Left lung (tissue), 10 donors: ENCODE data around the gene SEC24D. TPM values are rescaled to one million over a fixed set of nuclear protein-coding genes. Genes with fewer than 3 reads are reported as not detected.

Experiments
- ATAC-seq: fragments of 200-7000 bp; cut with Tn5 transposase; one replicate; pipeline ENCODE4 v1.9.1; 2020; ENCODE audit warnings: moderate library complexity
- DNase-seq, 4 donors: peaks; one replicate each; pipeline ENCODE4 v3.0.0-alpha.2; 2013 to 2020
- H3K27ac ChIP-seq, 2 donors: fragments of 200-600 bp; sonication (generic) in 1 of 2; one replicate each; pipeline versions ENCODE4 v1.5.0 to v1.8.0; 2020 to 2021
- H3K27me3 ChIP-seq, 2 donors: fragments of 200-600 bp; sonication (generic) in 1 of 2; one replicate each; pipeline versions ENCODE4 v1.5.0 to v1.8.0; 2020 to 2021
- H3K36me3 ChIP-seq, 2 donors: fragments of 200-600 bp; sonication (generic) in 1 of 2; one replicate each; pipeline versions ENCODE4 v1.5.0 to v1.8.0; 2020 to 2021
- H3K4me1 ChIP-seq, 2 donors: fragments of 200-600 bp; one replicate each; pipeline ENCODE4 v1.8.0; 2021
- H3K4me3 ChIP-seq, 2 donors: fragments of 200-600 bp; sonication (generic) in 1 of 2; one replicate each; pipeline versions ENCODE4 v1.5.0 to v1.8.0; 2020 to 2021; ENCODE audit warnings: mild to moderate bottlenecking in 1 of 2
- H3K9me3 ChIP-seq, 2 donors: fragments of 200-600 bp; sonication (generic) in 1 of 2; one replicate each; pipeline versions ENCODE4 v1.5.0 to v1.8.0; 2020 to 2021
- intact Hi-C, 2 donors: fragments of 100-400 bp; cut with DNase I; formaldehyde crosslinking; loops; one replicate each; pipeline versions ENCODE4 v1.11.2 to v1.14.2; 2022
- polyA plus RNA-seq, 6 donors: library from polyadenylated mRNA; unstranded; fragments of 120-200 nt; gene quantifications; one replicate each; pipeline ENCODE4 v1.2.1, GENCODE V29; 2013; ENCODE audit not compliant: insufficient read length in 6 of 6
- total RNA-seq, 2 donors: library from RNA; stranded (reverse); fragmentation: NEBNext Ultra II Directional; extraction: Animal tissue kit (Norgen Biotek cat#: 25700); gene quantifications; one replicate each; pipeline ENCODE4 v1.2.1, GENCODE V29; 2021
- TF ChIP-seq, protein P1 (sequence below), 2 donors: fragments of 200-600 bp; sonication (generic) in 1 of 2; IDR thresholded peaks; one replicate each; pipeline versions ENCODE4 v1.5.0 to v1.8.0; 2021; ENCODE audit warnings: antibody characterized with exemption in 2 of 2
- donor health status: DM: no; HTN: yes; CAD: no.
- donor health status: DM: no; HTN: no; CAD: no.

SEC24D gene
- total and polyA plus RNA-seq, 8 donors: 40.7 to 99.4 (median 50.4) TPM

DNA sequence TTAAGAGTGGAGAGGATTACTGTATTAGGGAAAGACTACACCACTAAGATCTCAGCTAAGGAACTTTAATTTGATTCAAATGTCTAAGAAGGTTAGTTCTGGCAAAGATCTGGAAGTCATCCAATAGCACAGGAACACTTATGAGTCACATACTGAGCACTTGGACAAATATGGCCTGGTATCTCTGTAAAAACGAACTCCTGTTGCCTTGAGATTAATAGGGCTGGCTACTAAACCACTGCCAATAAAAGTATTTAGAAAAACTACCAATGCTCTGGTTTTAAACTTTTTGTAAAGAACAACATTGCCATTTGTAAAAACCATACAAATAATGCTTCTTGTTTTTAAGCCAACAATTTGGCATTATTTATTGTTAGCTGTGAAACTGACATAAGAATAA is 70.5 kb downstream of the SEC24D start:
- no peaks in the 10 kb centered on the region for H3K9me3 ChIP-seq
- peaks cover 0 to 86% of the 10 kb centered on the region in 2 donors for H3K36me3 ChIP-seq
- H3K27me3 ChIP-seq: no peaks in the 10 kb centered on the region
- no peak overlapping the region for H3K4me3 ChIP-seq
- TF ChIP-seq, protein P1, sequence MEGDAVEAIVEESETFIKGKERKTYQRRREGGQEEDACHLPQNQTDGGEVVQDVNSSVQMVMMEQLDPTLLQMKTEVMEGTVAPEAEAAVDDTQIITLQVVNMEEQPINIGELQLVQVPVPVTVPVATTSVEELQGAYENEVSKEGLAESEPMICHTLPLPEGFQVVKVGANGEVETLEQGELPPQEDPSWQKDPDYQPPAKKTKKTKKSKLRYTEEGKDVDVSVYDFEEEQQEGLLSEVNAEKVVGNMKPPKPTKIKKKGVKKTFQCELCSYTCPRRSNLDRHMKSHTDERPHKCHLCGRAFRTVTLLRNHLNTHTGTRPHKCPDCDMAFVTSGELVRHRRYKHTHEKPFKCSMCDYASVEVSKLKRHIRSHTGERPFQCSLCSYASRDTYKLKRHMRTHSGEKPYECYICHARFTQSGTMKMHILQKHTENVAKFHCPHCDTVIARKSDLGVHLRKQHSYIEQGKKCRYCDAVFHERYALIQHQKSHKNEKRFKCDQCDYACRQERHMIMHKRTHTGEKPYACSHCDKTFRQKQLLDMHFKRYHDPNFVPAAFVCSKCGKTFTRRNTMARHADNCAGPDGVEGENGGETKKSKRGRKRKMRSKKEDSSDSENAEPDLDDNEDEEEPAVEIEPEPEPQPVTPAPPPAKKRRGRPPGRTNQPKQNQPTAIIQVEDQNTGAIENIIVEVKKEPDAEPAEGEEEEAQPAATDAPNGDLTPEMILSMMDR (IDR thresholded peaks at IDR 0.05): no peak
- intact Hi-C loops: no loop called here
- H3K27ac ChIP-seq: peak overlapping the region in 1 of 2 donors; percentile 41
- DNase-seq (no peak), ATAC-seq (peak; percentile 91)
- peaks cover 13 to 18% of the 10 kb centered on the region in 2 donors for H3K4me1 ChIP-seq

- TF ChIP-seq, protein P1 (IDR thresholded peaks at IDR 0.05): no peak
- peaks cover 0 to 82% of the 10 kb centered on the region in 2 donors for H3K36me3 ChIP-seq
- DNase-seq: peak in 2 of 4 donors; percentile 72 to 79
- no peak for ATAC-seq
- H3K27ac ChIP-seq: peak overlapping the region in 1 of 2 donors; percentile 21
- H3K27me3 ChIP-seq: no peaks in the 10 kb centered on the region
- peaks cover 18 to 23% of the 10 kb centered on the region in 2 donors for H3K4me1 ChIP-seq
- intact Hi-C loops: no loop called here
- no peak overlapping the region for H3K4me3 ChIP-seq
- no peaks in the 10 kb centered on the region for H3K9me3 ChIP-seq
Observed at GRCh38 chr4:118762730-118763477, 73.0 kb downstream of the SEC24D start.

GRCh38 chr4:118762155-118762554 is 73.8 kb downstream of the SEC24D start:
- TF ChIP-seq, protein P1 (IDR thresholded peaks at IDR 0.05): no peak
- peaks cover 0 to 82% of the 10 kb centered on the region in 2 donors for H3K36me3 ChIP-seq
- H3K27ac ChIP-seq: no peak overlapping the region
- no peaks in the 10 kb centered on the region for H3K27me3 ChIP-seq
- DNase-seq (peak in 2 of 4 donors; percentile 32 to 42), ATAC-seq (no peak)
- H3K4me3 ChIP-seq: no peak overlapping the region
- H3K9me3 ChIP-seq: no peaks in the 10 kb centered on the region
- intact Hi-C loops: no loop called here
- peaks cover 18 to 23% of the 10 kb centered on the region in 2 donors for H3K4me1 ChIP-seq

GRCh38 chr4:118761397-118762016 is 74.4 kb downstream of the SEC24D start:
- intact Hi-C loops: no loop called here

DNA sequence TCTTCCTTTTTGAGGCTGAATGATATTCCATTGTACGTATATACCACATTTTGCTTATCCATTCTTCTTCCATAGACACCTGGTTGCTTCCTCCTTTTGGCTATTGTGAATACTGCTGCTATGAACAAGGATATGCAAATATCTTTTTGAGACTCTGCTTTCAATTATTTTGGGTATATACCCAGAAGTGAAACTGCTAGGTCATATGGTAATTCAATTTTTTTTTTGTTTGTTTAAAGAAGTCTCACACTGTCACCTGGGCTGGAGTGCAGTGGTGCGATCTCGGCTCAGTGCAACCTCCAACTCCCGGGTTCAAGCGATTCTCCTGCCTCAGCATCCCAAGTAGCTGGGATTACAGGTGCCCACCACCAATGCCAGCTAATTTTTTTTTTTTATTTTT is 75.4 kb downstream of the SEC24D start:
- TF ChIP-seq, protein P1 (IDR thresholded peaks at IDR 0.05): no peak
- ATAC-seq (no peak), DNase-seq (no peak)
- Histone ChIP-seq H3K27ac (no peak overlapping the region), H3K36me3 (peaks cover 0 to 81% of the 10 kb centered on the region in 2 donors), H3K9me3 (no peaks in the 10 kb centered on the region), H3K27me3 (no peaks in the 10 kb centered on the region), H3K4me1 (peaks cover 15 to 18% of the 10 kb centered on the region in 2 donors), H3K4me3 (no peak overlapping the region)
- intact Hi-C loops: no loop called here

More at GRCh38 chr4:118761397-118762016, 74.4 kb downstream of the SEC24D start:
- TF ChIP-seq, protein P1 (IDR thresholded peaks at IDR 0.05): no peak
- Histone ChIP-seq H3K27ac (no peak overlapping the region), H3K36me3 (peaks cover 0 to 82% of the 10 kb centered on the region in 2 donors), H3K9me3 (no peaks in the 10 kb centered on the region), H3K4me1 (peaks cover 18 to 23% of the 10 kb centered on the region in 2 donors), H3K27me3 (no peaks in the 10 kb centered on the region), H3K4me3 (no peak overlapping the region)
- DNase-seq: no peak
- no peak for ATAC-seq
